Spleen (tissue), 11 donors: ENCODE measurements around the gene APP. TPM values are rescaled to one million over a fixed set of nuclear protein-coding genes. Genes with fewer than 3 reads are reported as not detected.
A peak's percentile ranks its signal among the peaks of the same experiment; 100 is the strongest.

Experiments
- DNase-seq: peaks from one replicate; pipeline ENCODE4 v3.0.0-alpha.2; 2020
- H3K27ac ChIP-seq, 8 donors: fragments of 200-600 bp; sonication (generic) in 7 of 8; 1 replicate in 4 of 8; 2 replicates in 4 of 8; pipeline versions ENCODE4 v1.5.0 to v1.8.0; 2016 to 2021; ENCODE audit warnings: inconsistent platforms in 4 of 8, mild to moderate bottlenecking in 4 of 8, moderate library complexity in 1 of 8
- H3K27me3 ChIP-seq, 7 donors: fragments of 200-600 bp; sonication (generic) in 6 of 7; replicated peaks in 1 of 7; 1 replicate in 4 of 7; 2 replicates in 3 of 7; pipeline versions ENCODE4 v1.5.0 to v1.8.0; 2016 to 2021; ENCODE audit warnings: inconsistent platforms in 3 of 7, mild to moderate bottlenecking in 1 of 7
- H3K36me3 ChIP-seq, 6 donors: fragments of 200-600 bp; sonication (generic) in 5 of 6; 1 replicate in 4 of 6; 2 replicates in 2 of 6; pipeline versions ENCODE4 v1.5.0 to v1.8.0; 2016 to 2021; ENCODE audit warnings: inconsistent platforms in 2 of 6
- H3K4me1 ChIP-seq, 6 donors: fragments of 200-600 bp; sonication (generic) in 5 of 6; 1 replicate in 3 of 6; 2 replicates in 3 of 6; pipeline versions ENCODE4 v1.5.0 to v1.8.0; 2016 to 2021; ENCODE audit warnings: inconsistent platforms in 3 of 6
- H3K4me3 ChIP-seq, 8 donors: fragments of 200-600 bp; sonication (generic) in 7 of 8; 1 replicate in 4 of 8; 2 replicates in 4 of 8; pipeline versions ENCODE4 v1.5.0 to v1.8.0; 2016 to 2021; ENCODE audit warnings: inconsistent platforms in 4 of 8, mild to moderate bottlenecking in 4 of 8, moderate library complexity in 2 of 8
- H3K9me3 ChIP-seq, 8 donors: fragments of 200-600 bp; sonication (generic) in 7 of 8; 1 replicate in 4 of 8; 2 replicates in 4 of 8; pipeline versions ENCODE4 v1.5.0 to v1.8.0; 2016 to 2021; ENCODE audit warnings: inconsistent platforms in 4 of 8
- CTCF ChIP-seq, 11 experiments: fragments of 200-600 bp in 7 of 11; fragments of 450-650 bp in 4 of 11; sonication (generic) in 4 of 11; IDR thresholded peaks in 8 of 11; conservative IDR thresholded peaks in 3 of 11; 1 replicate in 7 of 11; 2 replicates in 4 of 11; pipeline versions ENCODE4 v1.4.0 to v1.8.0; 2016 to 2021; ENCODE audit warnings: antibody characterized with exemption in 11 of 11, inconsistent platforms in 4 of 11, mild to moderate bottlenecking in 1 of 11
- POLR2A ChIP-seq, 3 donors: fragments of 450-650 bp; IDR thresholded peaks; one replicate each; pipeline ENCODE4 v1.5.1; 2017; ENCODE audit warnings: antibody characterized with exemption in 3 of 3, mild to moderate bottlenecking in 1 of 3
- POLR2AphosphoS5 ChIP-seq, 3 donors: sonication (generic); formaldehyde crosslinking; IDR thresholded peaks; one replicate each; pipeline ENCODE4 v1.5.1; 2017; ENCODE audit warnings: antibody characterized with exemption in 3 of 3
- WGBS, 5 donors: extraction: QIAGEN DNeasy Blood & Tissue Kit in 3 of 5; methylation state at CpG; one replicate each; pipeline versions ENCODE4 v1.1.5 to v1.1.7; 2013 to 2018; 5-methylcytosine and 5-hydroxymethylcytosine counted together
- intact Hi-C: fragments of 100-400 bp; cut with DNase I; formaldehyde crosslinking; loops from one replicate; pipeline ENCODE4 v1.15.0; 2023; ENCODE audit warnings: low total_unique reads
- polyA plus RNA-seq, 3 donors: library from polyadenylated mRNA; stranded (reverse); fragments of 200-250 nt; gene quantifications; one replicate each; pipeline ENCODE4 v1.2.1, GENCODE V29; 2013
- total RNA-seq, 7 donors: library from RNA; depleted of rRNA in 3 of 7; stranded (reverse); fragments of >200 nt in 3 of 7; fragmentation: NEBNext Ultra II Directional in 4 of 7; extraction: Animal tissue kit (Norgen Biotek cat#: 25700) in 4 of 7; gene quantifications; one replicate each; pipeline versions ENCODE4 v1.1.0 to v1.2.1, GENCODE V29; 2016 to 2021
- donor health status: healthy with polysubstance abuse.
- donor health status: DM: no; HTN: no; CAD: no; lungs with moderate emphysema.
- donor health status: DM: no; HTN: no; CAD: no.
- donor health status: Bipolar disorder and iron deficiency.
- donor health status: healthy.
- donor health status: DM: no; HTN: no; CAD: no.
- donor health status: DM: yes; HTN: yes; CAD: no.

Gene APP
- total and polyA plus RNA-seq, 10 donors, result 25.3 to 398 (median 282) TPM

DNA sequence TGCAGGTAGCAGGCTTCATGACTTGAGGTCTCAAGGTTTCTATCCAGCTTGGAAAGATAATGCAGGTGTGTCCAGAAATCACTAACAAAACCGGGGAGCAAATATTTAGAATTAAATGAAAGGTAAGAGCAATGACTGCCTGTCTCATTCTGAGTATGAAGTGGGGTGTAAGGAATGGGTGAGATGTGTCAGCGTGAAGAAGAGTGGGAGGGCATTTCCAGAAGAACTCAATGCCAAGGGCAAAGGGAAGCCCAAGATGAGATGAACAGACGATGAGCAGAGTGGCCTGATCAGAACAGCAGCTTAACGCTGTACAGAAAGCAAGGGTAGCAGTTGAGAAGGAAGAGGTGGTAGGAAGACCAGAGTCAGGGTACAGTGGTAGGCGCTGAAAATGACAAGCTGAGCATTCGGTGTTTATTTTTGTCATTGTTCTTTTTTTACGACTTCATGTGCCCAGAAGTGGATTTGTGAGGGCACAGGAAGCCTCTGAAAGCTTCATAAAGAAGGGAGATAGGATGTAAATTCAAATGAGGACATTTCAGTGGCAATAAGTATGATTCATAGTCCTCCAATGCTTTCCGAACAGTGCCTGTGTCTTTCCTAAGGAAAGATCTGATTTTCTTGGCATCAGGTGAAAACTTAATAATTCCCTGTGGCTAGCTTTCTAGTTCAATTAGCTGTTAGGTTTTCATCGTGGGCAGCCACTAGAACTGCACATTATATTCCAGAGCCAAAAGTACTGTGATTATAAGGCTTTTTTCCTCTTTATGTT lies 190.5 kb downstream of the APP start:
- 67 to 82% (median 75%) methylated on average over 9 of the region's 9 CpGs for WGBS, 5 donors
- no peak overlapping the region for H3K4me3 ChIP-seq
- no peaks in the 10 kb centered on the region for H3K27me3 ChIP-seq
- intact Hi-C loops, result no loop called here
- H3K4me1 ChIP-seq, result peaks cover 0 to 13% (median 4%) of the 10 kb centered on the region in 6 donors
- peaks cover 0 to 71% (median 5%) of the 10 kb centered on the region in 6 donors for H3K36me3 ChIP-seq
- no peaks in the 10 kb centered on the region for H3K9me3 ChIP-seq
- no peak for TF ChIP-seq CTCF (IDR thresholded peaks at IDR 0.05 in 8 of 11, conservative IDR thresholded peaks at IDR 0.05 in 3 of 11)
- TF ChIP-seq POLR2A (IDR thresholded peaks at IDR 0.05), result no peak
- no peak for TF ChIP-seq POLR2AphosphoS5 (IDR thresholded peaks at IDR 0.05)
- DNase-seq, result no peak
- peak overlapping the region in 5 of 8 donors; percentile 16 to 45 (median 41) for H3K27ac ChIP-seq

GRCh38 chr21:25977068-25977611 lies 193.4 kb downstream of the APP start:
- Histone ChIP-seq H3K36me3 (peaks cover 0 to 93% (median 22%) of the 10 kb centered on the region in 6 donors), H3K9me3 (peaks cover 0 to 4% (median 0%) of the 10 kb centered on the region in 8 donors), H3K27me3 (no peaks in the 10 kb centered on the region), H3K4me1 (no peaks in the 10 kb centered on the region), H3K4me3 (no peak overlapping the region), H3K27ac (no peak overlapping the region)
- no peak for TF ChIP-seq CTCF (IDR thresholded peaks at IDR 0.05 in 8 of 11, conservative IDR thresholded peaks at IDR 0.05 in 3 of 11)
- TF ChIP-seq POLR2AphosphoS5 (IDR thresholded peaks at IDR 0.05), result no peak
- TF ChIP-seq POLR2A (IDR thresholded peaks at IDR 0.05), result no peak
- DNase-seq, result no peak
- intact Hi-C loops, result no loop called here

DNA sequence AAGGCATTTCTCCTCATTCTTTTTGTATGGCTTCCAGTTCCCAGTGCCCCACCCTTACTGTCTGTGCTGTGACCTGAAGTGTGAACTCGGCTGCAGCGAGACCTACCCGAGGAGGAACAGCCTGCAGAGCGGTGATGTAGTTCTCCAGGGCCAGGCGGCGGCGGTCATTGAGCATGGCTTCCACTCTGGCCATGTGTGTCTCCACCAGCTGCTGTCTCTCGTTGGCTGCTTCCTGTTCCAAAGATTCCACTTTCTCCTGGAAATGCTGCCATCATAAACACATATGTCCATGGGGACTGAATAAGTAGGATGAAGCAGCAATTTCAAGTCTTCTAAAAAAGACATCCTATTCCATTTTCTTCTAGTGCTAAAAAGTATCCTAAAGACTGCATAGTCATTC lies 195.6 kb downstream of the APP start:
- intact Hi-C loops, result no loop called here

More for the DNA sequence above, 195.6 kb downstream of the APP start:
- no peak overlapping the region for H3K27ac ChIP-seq
- peaks cover 0 to 92% (median 22%) of the 10 kb centered on the region in 6 donors for H3K36me3 ChIP-seq
- no peak for DNase-seq
- H3K4me1 ChIP-seq, result no peaks in the 10 kb centered on the region
- H3K27me3 ChIP-seq, result no peaks in the 10 kb centered on the region
- WGBS, 5 donors, result 88 to 97% (median 93%) methylated on average over 8 of the region's 8 CpGs
- TF ChIP-seq CTCF (IDR thresholded peaks at IDR 0.05 in 8 of 11, conservative IDR thresholded peaks at IDR 0.05 in 3 of 11), result no peak
- TF ChIP-seq POLR2AphosphoS5 (IDR thresholded peaks at IDR 0.05), result no peak
- TF ChIP-seq POLR2A (IDR thresholded peaks at IDR 0.05), result no peak
- peaks cover 0 to 4% (median 0%) of the 10 kb centered on the region in 8 donors for H3K9me3 ChIP-seq
- H3K4me3 ChIP-seq, result no peak overlapping the region
